NCI-H774 (cell line): ENCODE results near the gene ANKRD29.
"Not testable (repeated sequence)": the region's sequence is repeated elsewhere in the genome, so short reads cannot be mapped to it uniquely, and the experiment has no call there.

Experiments
- DNase-seq: peaks from one replicate; lab custom pipeline; 2025; lab: John Stamatoyannopoulos, UW

The ANKRD29 gene

DNA sequence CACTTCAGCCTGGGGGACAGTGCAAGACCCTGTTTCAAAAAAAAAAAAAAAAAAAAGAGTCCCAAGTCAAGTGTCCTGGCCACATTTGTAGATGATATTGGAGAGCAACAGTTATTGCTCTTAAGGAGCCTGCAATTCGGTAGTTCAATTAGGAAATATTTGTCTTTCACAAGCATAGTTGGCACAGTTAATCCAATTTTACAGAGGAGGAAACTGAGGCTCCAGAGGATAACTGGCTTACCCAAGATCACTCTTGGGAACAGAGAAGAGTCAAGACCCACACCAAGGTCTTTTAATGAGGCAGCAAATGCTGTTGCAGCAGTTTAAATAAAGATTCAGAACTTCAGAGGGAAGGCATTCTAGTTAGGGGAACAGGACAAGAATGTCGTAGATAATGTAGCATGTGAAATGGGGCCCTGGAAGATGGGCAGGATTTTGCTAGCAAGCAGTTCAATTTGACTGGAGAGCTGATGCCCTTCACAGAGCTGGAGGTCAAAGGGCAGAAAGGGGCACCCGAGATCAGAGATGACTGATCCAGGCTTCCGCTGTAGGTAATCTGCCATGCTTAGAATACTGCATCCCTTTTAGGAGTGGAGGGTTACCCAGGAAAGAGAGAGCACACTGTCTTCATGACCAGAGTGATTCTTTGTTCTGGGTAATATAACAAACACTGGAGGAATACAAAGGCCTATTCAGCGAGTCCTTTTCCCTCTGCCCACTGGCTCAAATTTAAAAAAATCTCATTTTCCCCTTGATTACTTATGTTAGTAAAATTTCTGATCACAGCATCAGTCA lies 79.4 kb downstream of the ANKRD29 start:
- DNase-seq: no peak

DNA sequence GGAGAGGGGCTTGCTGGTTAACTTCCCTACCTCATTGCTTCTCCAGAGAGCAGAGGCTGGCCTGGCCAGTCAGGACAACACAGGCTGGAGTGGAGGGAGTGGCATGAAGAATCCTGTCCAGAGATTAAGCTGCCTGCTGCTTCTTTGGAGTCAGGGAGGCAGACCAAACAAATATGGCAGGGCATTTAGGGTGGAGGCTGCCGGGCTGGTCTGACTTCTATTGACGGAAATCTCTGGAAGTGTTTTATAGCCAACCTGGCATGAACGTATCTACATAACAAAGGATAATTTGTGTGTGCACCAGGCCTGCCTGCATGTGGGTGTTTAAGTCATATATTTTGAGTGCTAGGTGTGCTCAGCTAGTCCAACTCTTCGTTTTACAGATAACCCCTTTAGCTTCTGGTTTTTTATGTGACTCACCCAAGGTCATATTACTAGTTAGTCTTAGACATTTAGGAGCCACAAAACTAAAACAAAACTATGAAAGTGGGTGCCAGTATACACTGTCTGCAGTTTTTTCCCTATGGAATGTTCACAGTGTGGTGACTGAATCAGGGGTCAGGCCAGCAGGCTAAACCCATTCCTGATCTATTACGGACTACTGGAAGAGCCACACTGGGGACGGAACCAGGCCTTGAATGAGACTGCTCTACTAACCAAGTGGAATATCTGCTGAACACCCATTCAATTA lies 81.9 kb downstream of the ANKRD29 start:
- no peak for DNase-seq

DNA sequence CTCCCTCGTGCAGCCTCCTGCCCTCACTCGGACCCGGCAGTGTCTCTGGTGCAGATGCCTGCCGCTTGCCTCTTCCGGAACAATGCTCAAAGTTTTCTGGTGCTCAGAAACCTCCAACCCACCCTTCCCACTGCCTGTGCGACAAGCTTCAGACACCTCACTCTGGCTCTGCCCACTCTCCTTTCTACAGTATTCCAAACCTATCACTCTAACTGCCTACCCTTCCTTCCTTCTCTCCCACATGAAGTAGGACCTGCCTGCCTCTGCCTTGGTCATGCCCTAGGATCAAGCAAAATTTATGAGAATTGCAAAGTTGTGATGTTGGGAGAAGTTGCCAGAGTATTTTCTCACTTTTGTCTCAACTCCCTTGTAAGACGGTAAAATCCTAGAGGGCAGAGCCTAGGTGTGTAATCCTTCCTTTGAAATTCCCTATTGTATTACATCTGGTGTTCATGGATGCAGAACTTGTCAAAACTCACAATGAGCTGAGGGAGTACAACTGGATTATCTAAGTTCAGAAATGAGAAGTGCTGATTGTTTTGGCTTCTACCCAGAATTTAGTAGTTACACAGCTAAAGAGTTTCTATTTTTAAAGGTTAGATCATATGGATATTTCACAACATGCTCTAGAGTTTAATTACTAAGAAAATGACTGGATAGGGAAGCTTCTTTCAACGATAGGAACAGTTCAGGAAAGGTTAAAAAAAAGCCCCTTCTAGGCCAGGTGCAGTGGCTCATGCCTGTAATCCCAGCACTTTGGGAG lies 83.6 kb downstream of the ANKRD29 start:
- no peak for DNase-seq

DNA sequence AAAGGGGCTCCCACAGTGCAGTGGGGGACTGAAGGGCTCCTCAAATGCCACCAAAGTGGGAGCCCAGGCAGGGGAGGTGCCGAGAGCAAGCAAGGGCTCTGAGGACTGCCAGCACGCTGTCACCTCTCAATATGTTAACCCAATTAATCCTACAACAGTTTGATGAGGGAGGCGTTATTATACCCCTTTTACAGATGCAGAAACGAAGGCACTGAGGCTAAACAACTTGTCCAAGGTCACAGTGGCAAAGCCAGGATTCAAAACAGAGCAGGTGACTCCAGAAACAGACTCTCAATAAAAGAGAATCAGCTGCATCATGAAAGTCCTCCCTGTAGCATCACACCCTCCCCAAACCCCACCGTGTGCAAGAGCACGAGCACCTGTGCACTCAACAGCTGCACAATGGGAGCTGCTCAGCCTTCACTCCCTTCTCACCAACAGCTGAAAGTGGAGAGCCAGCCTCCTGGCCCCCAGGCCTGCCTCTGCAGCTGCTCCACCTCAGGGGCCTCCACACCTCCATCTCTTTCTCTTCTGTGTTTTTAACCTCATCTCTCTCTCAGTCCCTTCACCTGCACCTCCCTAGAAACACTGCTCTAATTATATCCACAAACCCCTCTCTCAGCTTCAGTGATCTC lies 84.5 kb downstream of the ANKRD29 start:
- no peak for DNase-seq

DNA sequence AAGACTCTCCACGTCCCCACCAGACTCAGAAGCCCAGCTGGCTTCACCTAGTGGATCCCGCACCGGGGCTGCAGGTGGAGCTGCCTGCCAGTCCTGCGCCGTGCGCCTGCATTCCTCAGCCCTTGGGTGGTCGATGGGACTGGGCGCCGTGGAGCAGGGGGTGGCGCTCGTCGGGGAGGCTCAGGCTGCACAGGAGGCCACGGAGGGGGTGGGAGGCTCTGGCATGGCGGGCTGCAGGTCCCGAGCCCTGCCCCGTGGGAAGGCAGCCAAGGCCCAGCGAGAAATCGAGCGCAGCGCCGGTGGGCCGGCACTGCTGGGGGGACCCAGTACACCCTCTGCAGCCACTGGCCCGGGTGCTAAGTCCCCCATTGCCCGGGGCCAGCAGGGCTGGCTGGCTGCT lies 85.2 kb downstream of the ANKRD29 start:
- DNase-seq: not testable (repeated sequence)

DNA sequence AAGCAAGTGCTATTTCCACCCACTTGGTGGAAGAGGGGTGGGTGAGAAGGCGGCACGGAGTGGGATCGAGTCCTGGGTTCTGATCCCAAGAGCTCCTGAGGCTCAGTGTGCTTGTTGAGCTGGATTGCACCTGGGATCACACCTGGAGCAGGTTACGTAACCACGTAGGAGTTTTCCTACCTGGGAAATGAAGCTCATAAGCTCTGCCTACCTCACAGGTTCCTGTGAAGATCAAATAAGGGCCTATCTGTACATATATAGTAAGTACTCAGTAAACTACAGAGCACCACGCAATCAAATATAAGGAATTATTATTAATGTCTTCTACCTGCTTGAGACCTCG lies 87.4 kb downstream of the ANKRD29 start:
- no peak for DNase-seq

DNA sequence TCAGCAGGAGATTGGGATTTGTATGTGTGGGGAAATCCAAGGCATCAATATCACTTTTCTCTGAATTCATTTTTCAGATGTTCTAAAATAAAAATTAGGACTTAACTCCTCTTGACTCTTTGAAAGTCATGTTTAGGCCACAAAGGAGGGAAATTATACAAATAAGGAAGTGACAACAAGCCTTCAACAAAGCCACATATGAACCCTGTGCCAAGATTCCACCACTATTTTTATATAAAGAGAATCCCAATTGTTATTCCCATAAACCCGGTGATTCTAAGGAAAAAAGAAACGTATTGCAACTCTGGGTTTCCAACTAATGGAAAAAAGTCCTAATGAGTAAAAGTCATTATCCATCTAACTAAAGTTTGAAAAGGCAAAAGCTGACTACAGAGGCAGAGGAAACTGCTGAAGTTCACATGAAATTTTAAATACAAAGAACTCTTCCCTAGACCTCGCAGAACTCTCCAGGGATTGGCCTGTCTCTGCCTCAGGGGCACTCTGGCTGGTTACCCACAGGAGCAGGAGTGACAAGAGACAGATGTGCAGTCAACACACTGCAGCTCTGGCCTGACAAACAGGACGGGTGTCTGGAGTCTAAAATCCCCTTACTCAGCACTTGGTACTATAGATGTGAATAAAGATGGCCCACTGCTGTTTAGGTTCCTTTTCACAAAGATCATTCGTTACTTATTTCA lies 88.0 kb downstream of the ANKRD29 start:
- no peak for DNase-seq

DNA sequence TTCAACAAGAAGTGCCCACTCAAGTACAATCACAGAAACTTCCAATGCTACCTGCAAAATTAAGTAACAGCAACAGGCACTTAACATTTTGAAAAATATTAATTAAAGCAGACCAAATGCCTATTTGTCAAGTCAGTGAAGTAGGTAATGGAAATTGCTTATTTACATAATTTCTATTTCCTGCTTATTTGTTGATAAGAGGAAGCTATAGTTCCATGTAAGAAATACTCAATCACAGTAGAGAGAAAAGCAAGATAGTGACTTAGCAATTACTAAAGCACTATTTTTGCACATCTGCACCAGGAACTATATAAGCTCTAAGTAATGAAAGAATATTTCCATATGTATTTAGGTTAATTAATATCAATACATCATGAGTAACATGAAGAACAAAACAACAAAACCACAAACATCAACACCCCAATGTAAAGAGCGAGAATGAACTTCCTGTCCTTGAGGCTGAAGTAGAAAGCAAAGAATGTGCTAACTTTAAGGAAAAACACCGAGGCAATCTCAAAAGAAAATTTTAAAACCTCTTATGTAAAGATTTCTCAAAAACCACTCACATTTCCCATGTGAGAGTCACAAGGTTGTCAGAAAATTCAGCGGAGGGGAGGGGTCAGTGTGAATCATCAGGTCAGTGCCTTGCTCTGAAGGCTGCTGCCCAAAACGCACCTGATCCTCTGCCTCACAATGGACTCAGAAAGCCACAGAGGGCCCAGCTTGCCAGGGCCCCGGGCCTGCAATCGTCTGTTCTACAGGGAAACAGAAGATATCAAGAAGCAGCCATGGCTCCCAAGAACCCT lies 88.9 kb downstream of the ANKRD29 start:
- no peak for DNase-seq

DNA sequence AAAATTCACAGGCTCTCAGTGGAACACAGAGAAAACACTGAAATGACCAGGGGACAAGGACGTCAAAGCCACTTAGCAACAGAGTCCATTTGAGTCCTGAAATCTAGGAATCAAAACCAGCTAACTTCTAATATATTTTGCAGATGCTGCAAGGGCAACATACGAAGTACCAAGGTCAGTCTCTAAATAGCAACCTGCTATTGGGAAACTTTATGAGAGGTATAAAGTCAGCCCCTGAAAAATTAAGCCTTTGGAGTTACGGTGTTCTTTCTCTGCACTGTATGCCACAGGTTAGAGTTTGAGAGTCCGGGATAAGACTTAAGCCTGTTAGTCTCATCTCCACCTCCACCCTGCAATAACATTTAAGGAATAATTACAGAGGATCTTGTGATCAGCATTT lies 89.7 kb downstream of the ANKRD29 start:
- no peak for DNase-seq

DNA sequence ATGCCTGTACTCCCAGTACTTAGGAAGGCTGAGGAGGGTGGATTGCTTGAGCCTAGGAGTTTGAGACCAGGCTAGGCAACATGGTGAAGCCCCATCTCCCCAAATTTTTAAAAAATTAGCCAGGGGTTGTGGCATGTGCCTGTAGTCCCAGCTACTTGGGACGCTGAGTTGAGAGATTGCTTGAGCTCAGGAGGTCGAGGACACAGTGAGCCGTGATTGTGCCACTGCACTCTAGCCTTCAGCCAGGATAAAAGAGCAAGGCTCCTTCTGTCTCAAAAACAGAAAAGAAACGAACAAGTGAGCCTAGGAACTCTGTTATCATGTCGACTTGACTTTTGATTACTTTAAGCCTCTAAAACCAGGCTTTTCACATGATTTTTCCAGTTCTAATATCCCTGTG lies 90.1 kb downstream of the ANKRD29 start:
- no peak for DNase-seq

DNA sequence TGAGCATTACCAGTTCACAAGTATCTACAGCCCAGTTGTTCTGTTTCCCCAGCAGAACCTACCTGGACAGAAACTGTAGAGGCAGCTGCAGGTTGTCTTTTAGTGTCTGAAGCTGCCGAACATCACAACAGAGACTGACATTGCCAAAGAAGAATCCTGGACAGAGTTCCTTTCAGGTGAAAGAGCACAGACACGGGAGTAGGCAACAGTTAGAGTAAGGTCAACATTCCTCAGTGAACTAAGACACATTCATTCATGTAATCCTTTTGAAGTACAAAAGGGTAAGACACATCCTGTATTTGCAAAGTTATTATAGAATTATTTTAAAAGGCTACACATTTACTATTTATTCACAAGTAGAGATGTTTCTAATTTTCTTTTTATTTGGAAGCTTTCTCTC lies 90.7 kb downstream of the ANKRD29 start:
- DNase-seq: no peak

DNA sequence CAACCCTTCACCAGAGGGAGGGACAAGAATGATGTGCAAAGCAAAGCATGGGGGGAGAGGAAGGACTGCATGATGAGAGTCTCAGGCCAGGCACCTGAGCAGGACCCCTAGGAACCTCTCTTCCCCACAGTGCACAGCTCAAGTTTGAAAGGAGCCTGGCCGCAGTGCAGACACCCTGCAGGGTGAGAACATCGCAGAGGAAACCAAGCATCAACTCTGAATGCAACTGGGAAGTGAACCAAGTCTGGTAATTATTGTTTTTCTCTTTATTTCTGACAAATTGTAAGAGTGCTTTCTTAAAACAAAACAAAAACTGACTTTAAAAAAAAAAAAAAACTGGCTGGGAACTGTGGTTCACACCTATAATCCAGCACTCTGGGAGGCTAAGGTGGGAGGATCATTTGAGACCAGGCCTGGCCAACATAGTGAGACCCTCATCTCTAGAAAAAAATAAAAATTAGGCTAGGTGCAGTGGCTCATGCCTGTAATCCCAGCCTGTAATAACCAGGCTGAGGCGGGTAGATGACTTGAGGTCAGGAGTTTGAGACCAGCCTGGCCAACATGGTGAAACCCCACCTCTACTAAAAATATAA lies 91.7 kb downstream of the ANKRD29 start:
- DNase-seq: no peak

DNA sequence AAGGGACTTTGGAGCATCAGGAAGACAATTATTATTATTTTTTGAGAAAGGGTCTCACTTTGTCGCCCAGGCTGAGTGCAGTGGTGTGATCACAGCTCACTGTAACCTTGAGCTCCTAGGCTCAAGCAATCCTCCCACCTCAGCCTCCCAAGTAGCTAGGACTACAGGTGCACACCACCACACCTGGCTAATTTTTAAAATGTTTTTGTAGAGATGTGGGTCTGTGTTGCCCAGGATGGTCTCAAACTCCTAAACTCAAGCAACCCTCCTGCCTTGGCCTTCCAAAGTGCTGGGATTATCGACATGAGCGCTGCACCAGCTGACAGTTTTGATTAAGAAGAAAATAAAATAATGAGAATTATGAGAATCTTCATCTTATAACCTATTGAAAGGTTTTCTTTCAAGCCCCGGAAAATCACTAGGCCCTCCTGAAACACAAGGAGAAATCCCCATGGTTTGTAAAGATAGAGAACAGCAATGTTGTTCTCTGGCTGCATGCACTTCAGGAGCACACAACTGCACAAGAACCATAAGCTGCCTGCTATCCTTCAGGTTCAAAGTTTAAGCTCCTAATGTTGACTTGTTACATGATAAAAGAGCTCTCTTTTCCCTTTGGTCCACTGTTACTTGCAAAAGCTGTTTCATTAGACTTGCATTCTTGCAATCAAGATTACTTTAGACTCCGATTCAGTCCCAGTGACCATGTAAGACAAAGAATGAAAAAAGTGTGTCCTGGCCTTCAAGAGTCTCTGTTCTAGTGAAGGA lies 93.2 kb downstream of the ANKRD29 start:
- DNase-seq: no peak

DNA sequence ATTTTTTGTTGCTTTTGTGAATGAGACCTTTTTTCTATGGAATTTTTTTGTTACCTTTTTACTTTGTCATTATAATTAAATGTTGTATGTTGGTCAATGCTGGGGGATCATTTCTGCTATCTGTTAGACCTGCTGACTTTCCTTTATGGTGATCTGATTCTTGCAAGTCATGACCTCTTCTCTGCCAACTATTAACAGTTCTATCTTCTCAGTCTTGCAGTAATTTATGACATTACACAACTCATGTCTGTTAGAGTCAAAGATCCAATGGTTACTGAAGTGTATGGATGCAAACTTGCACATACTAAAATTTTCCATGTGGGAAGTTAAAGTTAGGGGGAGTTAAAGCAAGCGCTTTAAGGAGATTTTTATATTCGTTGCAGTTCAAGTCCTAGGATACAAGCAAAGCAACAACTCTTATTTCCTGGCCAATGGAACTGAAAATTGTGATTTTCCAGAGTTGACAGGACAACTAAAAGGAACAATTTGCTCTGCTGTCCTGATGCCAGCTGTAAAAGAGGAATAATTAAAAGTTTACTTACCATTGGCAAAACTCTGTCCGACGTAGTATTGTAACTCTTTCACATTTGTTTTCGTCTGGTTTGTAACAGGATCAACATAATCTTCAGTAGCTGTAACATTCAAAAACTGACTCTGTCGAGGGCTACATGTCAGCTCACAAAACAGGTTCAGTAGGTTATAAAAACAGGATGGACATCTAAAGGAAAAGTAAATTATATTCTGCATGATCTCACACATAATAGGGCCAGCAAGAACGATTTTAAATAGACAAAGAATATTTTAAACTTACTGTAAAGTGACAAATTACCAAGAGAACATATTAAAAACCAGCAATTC lies 94.2 kb downstream of the ANKRD29 start:
- no peak for DNase-seq

DNA sequence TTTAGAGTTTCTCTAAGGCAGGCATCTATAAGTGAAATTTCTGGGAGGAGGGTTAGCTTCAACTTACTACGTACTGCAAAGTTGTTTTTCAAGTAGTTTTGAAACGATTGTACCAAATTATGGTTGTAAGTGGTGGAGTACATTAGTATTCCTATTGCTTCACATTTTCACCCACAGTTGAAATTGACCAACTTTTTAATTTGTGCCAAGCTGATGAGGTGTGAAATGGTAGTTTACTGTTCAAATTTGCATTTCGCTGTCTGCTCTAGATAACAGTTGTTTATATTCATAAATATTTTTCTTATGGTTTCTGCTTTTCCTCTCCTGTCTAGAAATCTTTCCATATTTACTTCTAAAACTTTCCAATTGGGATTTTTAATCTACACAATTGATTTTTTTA lies 95.0 kb downstream of the ANKRD29 start:
- DNase-seq: no peak

DNA sequence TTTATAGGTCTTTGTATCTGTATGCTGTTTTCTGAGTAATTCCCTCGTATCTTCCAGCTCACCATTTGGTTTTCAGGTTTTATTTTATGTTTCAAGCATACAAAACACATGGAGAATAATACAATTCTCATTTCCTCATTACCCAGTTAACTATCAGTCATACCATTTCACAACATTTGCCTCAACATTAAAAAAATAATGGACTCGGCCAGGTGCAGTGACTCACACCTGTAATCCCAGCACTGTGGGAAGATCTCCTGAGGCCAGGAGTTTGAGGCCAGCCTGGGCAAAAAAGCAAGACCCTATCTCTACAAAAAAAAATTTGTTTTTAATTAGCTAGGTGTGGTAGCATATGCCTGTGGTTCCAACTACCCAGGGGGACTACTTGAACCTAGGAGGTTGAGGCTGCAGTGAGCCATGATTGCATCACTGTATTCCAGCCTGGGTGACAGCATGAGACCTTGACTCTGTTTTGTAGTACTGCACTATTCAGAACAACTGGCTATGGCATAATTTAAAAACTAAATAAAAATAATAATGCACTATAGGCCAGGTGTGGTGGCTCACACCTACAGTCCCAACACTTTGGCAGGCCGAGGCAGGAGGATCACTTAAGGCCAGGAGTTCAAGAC lies 96.7 kb downstream of the ANKRD29 start:
- DNase-seq: no peak

DNA sequence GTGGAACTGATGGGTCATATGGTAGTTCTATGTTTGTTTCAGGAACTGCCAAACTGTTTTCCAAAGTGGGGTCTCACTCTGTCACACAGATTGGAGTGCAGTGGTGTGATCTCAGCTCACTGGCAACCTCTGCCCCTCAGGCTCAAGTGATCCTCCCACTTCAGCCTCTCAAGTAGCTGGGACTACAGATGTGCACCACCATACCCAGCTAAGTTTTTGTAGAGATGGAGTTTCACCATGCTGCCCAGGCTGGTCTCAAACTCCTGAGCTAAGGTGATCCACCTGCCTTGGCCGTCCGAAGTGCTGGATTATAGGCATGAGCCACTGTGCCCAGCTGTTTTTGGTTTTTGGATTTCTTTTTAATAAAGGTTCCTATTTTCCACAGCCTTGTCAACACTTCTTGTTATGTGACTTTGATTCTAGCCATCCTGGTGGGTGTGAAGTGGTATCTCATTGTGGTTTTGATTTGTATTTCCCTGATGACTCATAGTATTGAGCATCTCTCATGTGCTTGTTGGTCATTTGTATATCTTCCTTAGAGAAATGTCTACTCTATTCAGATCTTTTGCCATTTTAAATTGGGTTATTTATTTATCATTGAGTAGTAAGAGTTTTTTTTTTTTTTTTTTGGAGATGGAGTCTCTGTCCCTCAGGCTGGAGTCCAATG lies 99.2 kb downstream of the ANKRD29 start:
- DNase-seq: no peak

DNA sequence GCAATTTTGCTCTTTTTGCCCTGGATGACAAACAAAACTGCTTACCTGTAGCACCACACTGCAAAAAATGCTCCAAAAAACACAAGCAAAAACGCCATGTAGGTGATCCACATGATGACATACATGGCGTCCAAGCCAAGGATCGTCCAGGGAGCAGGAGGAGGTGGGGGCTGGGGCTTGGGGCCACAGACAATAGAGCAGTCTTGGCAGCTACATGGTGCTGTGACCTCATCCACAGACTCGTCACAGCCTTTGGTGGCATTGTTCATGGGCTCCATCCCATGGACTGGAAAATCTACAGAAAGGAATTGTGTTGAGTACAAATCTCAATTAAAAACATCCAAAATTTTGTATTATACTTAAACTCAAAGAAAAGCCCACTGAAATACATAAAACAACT lies 102.5 kb downstream of the ANKRD29 start:
- no peak for DNase-seq
